Neural progenitor cell (in vitro differentiated cells): ENCODE results near the gene ARHGAP15. TPM values are rescaled to one million over a fixed set of nuclear protein-coding genes. Genes with fewer than 3 reads are reported as not detected.

ENCODE experiments used
- DNase-seq: peaks from one replicate; pipeline ENCODE4 v3.0.0-alpha.2; 2016; ENCODE audit warnings: low spot score
- H2AFZ ChIP-seq: fragments of 200-600 bp; sonication (generic); replicated peaks from 2 replicates; pipeline ENCODE4 v1.6.1; 2016; ENCODE audit warnings: antibody characterized with exemption
- H3F3A ChIP-seq: fragments of 200-600 bp; sonication (generic); 2 replicates; pipeline ENCODE4 v1.6.1; 2016; ENCODE audit warnings: antibody characterized with exemption, low read depth
- H3K27ac ChIP-seq: fragments of 200-600 bp; sonication (generic); 2 replicates; pipeline ENCODE4 v1.5.1; 2016; ENCODE audit warnings: mild to moderate bottlenecking
- H3K27me3 ChIP-seq: fragments of 200-600 bp; sonication (generic); 2 replicates; pipeline ENCODE4 v1.6.1; 2016; ENCODE audit warnings: mild to moderate bottlenecking, moderate library complexity
- H3K36me3 ChIP-seq: fragments of 200-600 bp; sonication (generic); 2 replicates; pipeline ENCODE4 v1.5.1; 2016
- H3K4me1 ChIP-seq: fragments of 200-600 bp; sonication (generic); 2 replicates; pipeline ENCODE4 v1.6.1; 2016; ENCODE audit warnings: mixed run types
- H3K4me2 ChIP-seq: fragments of 200-600 bp; sonication (generic); 2 replicates; pipeline ENCODE4 v1.6.1; 2016
- H3K4me3 ChIP-seq: fragments of 200-600 bp; sonication (generic); 2 replicates; pipeline ENCODE4 v1.5.1; 2016
- H3K79me2 ChIP-seq: fragments of 200-600 bp; sonication (generic); 2 replicates; pipeline ENCODE4 v1.6.1; 2016; ENCODE audit warnings: low read depth
- H3K9ac ChIP-seq: fragments of 200-600 bp; sonication (generic); 2 replicates; pipeline ENCODE4 v1.6.1; 2016
- H3K9me3 ChIP-seq: fragments of 200-600 bp; sonication (generic); 2 replicates; pipeline ENCODE4 v1.5.1; 2016; ENCODE audit warnings: low read depth
- H4K20me1 ChIP-seq: fragments of 200-600 bp; sonication (generic); 2 replicates; pipeline ENCODE4 v1.6.1; 2016; ENCODE audit warnings: low read depth
- H3K27ac Mint-ChIP-seq: 3 replicates; pipeline ENCODE4 v1.8.0; 2021; ENCODE audit warnings: mixed read lengths
- H3K27me3 Mint-ChIP-seq: 2 replicates; pipeline ENCODE4 v1.8.0; 2022; ENCODE audit warnings: low read depth, mild to moderate bottlenecking, inconsistent platforms, moderate library complexity, mixed read lengths; ENCODE audit not compliant: insufficient read depth
- H3K36me3 Mint-ChIP-seq: 3 replicates; pipeline ENCODE4 v1.8.0; 2021; ENCODE audit warnings: mixed read lengths
- H3K4me1 Mint-ChIP-seq: 3 replicates; pipeline ENCODE4 v1.8.0; 2021; ENCODE audit warnings: mixed read lengths
- H3K4me3 Mint-ChIP-seq: 3 replicates; pipeline ENCODE4 v1.8.0; 2021; ENCODE audit warnings: mild to moderate bottlenecking, moderate library complexity, mixed read lengths
- H3K9me3 Mint-ChIP-seq: 3 replicates; pipeline ENCODE4 v1.8.0; 2020; ENCODE audit warnings: mixed read lengths
- EZH2 ChIP-seq: fragments of 200-600 bp; sonication (generic); IDR thresholded peaks from 2 replicates; pipeline ENCODE4 v1.6.1; 2017; ENCODE audit warnings: antibody characterized with exemption, mild to moderate bottlenecking, moderate library complexity
- EZH2phosphoT487 ChIP-seq: fragments of 200-600 bp; sonication (generic); IDR thresholded peaks from 2 replicates; pipeline ENCODE4 v1.6.1; 2017; ENCODE audit warnings: antibody characterized with exemption
- total RNA-seq: library from RNA; depleted of rRNA; stranded (reverse); fragments of >200 nt; gene quantifications from 2 replicates; pipeline ENCODE4 v1.2.3, GENCODE V29; 2015; ENCODE audit warnings: low replicate concordance
- TF ChIP-seq, protein P1 (sequence below): fragments of 200-600 bp; sonication (generic); IDR thresholded peaks from 2 replicates; pipeline ENCODE4 v1.5.1; 2017; ENCODE audit warnings: antibody characterized with exemption, mild to moderate bottlenecking

Gene ARHGAP15
- total RNA-seq, 1 donor from 2014 or later = 5.9 TPM

DNA sequence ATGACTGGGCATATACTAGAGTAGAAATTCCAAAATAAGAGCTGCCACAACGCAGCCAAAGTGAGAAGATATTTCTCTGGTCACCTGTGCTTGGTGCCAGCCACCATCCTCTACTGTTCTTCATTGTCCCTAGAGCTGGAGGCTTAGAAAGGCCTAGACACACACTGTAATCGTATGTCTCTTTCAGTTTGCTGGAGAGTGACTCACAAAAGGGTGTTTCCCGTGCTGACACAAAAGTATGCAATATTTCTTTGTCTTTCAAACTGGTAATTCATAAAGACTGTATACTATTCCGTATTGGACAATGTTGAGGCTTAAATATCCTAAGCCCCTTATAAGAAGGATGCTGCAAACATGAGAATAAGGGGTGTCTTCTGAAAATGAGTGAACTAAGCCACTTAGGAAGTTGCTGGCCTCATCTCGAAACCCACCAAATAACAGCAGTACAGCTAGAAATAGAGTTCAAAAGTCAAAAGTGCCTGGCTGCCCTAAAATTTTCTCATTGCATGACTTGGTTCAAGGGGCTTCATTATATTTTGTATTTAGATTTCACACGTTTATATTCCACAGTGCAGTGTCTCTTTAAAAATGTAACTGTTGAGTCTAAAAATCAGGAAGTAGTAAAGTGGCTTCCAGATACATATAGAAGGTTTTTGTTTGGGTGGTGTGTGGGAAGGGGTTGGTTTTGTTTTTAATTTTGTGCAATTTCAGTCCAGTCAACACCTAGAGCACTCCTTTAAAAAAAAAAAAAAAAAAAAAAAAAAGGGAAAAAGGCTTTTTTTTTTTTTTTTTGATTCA is 601.1 kb downstream of the ARHGAP15 start:
- Histone ChIP-seq H3K9me3 (no peaks in the 10 kb centered on the region), H2AFZ (no peak overlapping the region), H3F3A (no peaks in the 10 kb centered on the region), H3K27me3 (no peaks in the 10 kb centered on the region), H3K4me2 (no peak overlapping the region), H3K4me1 (peaks cover 15% of the 10 kb centered on the region), H3K27ac (no peak overlapping the region), H3K36me3 (no peaks in the 10 kb centered on the region), H3K9ac (no peak overlapping the region), H4K20me1 (no peaks in the 10 kb centered on the region), H3K4me3 (no peak overlapping the region), H3K79me2 (no peaks in the 10 kb centered on the region)
- H3K9me3 Mint-ChIP-seq = no peaks in the 10 kb centered on the region
- no peak for TF ChIP-seq EZH2phosphoT487
- no peak for TF ChIP-seq EZH2
- TF ChIP-seq, protein P1, sequence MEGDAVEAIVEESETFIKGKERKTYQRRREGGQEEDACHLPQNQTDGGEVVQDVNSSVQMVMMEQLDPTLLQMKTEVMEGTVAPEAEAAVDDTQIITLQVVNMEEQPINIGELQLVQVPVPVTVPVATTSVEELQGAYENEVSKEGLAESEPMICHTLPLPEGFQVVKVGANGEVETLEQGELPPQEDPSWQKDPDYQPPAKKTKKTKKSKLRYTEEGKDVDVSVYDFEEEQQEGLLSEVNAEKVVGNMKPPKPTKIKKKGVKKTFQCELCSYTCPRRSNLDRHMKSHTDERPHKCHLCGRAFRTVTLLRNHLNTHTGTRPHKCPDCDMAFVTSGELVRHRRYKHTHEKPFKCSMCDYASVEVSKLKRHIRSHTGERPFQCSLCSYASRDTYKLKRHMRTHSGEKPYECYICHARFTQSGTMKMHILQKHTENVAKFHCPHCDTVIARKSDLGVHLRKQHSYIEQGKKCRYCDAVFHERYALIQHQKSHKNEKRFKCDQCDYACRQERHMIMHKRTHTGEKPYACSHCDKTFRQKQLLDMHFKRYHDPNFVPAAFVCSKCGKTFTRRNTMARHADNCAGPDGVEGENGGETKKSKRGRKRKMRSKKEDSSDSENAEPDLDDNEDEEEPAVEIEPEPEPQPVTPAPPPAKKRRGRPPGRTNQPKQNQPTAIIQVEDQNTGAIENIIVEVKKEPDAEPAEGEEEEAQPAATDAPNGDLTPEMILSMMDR = no peak
- no peak for DNase-seq
- no peak overlapping the region for H3K4me3 Mint-ChIP-seq
- H3K36me3 Mint-ChIP-seq = no peaks in the 10 kb centered on the region
- H3K4me1 Mint-ChIP-seq = no peaks in the 10 kb centered on the region
- H3K27me3 Mint-ChIP-seq = no peaks in the 10 kb centered on the region
- H3K27ac Mint-ChIP-seq = no peak overlapping the region

DNA sequence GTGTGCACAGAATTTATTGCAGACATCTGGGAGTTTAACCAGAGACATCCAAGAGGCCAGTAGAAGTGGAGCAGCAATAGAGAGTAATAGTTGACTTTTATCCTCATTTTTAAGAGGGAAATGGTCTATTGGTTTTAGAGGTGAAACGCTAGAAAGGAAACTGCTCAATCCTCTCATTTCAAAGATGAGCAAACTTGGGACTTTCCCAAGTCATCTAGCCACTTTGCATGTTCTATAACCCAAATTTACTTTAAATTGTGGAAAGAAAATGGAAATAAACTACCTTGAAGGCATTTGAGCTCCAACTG is 601.7 kb downstream of the ARHGAP15 start:
- Histone ChIP-seq H3K9ac (no peak overlapping the region), H3K79me2 (no peaks in the 10 kb centered on the region), H4K20me1 (no peaks in the 10 kb centered on the region), H3F3A (no peaks in the 10 kb centered on the region), H3K4me1 (peaks cover 13% of the 10 kb centered on the region), H3K9me3 (no peaks in the 10 kb centered on the region), H3K4me3 (no peak overlapping the region), H3K36me3 (no peaks in the 10 kb centered on the region), H2AFZ (no peak overlapping the region), H3K4me2 (no peak overlapping the region), H3K27ac (no peak overlapping the region), H3K27me3 (no peaks in the 10 kb centered on the region)
- H3K36me3 Mint-ChIP-seq = no peaks in the 10 kb centered on the region
- no peak for DNase-seq
- H3K27me3 Mint-ChIP-seq = no peaks in the 10 kb centered on the region
- H3K9me3 Mint-ChIP-seq = no peaks in the 10 kb centered on the region
- no peaks in the 10 kb centered on the region for H3K4me1 Mint-ChIP-seq
- TF ChIP-seq EZH2 = no peak
- TF ChIP-seq, protein P1 = no peak
- TF ChIP-seq EZH2phosphoT487 = no peak
- H3K27ac Mint-ChIP-seq = no peak overlapping the region
- H3K4me3 Mint-ChIP-seq = no peak overlapping the region

GRCh38 chr2:143732076-143732475 is 602.9 kb downstream of the ARHGAP15 start:
- Histone ChIP-seq H3K4me1 (peaks cover 6% of the 10 kb centered on the region), H3F3A (no peaks in the 10 kb centered on the region), H2AFZ (no peak overlapping the region), H3K36me3 (no peaks in the 10 kb centered on the region), H3K9me3 (no peaks in the 10 kb centered on the region), H3K79me2 (no peaks in the 10 kb centered on the region), H3K9ac (no peak overlapping the region), H3K27ac (no peak overlapping the region), H4K20me1 (no peaks in the 10 kb centered on the region), H3K27me3 (no peaks in the 10 kb centered on the region), H3K4me2 (no peak overlapping the region), H3K4me3 (no peak overlapping the region)
- Mint-ChIP-seq H3K4me1 (no peaks in the 10 kb centered on the region), H3K36me3 (no peaks in the 10 kb centered on the region), H3K27ac (no peak overlapping the region), H3K4me3 (no peak overlapping the region), H3K27me3 (no peaks in the 10 kb centered on the region), H3K9me3 (no peaks in the 10 kb centered on the region)
- TF ChIP-seq, protein P1 = no peak
- TF ChIP-seq EZH2phosphoT487 (no peak), EZH2 (no peak)
- no peak for DNase-seq
